Pancreas (tissue), 10 donors: ENCODE measurements around the gene LTO1. TPM values are rescaled to one million over a fixed set of nuclear protein-coding genes. Genes with fewer than 3 reads are reported as not detected.

Experiments used
- ATAC-seq, 4 donors: fragments of 200-7000 bp; cut with Tn5 transposase; one replicate each; pipeline versions ENCODE4 v1.8.0 to v1.9.1; 2020; ENCODE audit warnings: mild to moderate bottlenecking in 4 of 4, moderate library complexity in 4 of 4
- DNase-seq, 6 donors: peaks; one replicate each; pipeline ENCODE4 v3.0.0-alpha.2; 2020
- FAIRE-seq: peaks from 2 replicates; lab custom pipeline; 2012; peaks lifted over from hg19 to GRCh38; lab: Jason Lieb, UNC
- H3K27ac ChIP-seq, 4 donors: fragments of 200-600 bp; sonication (generic); 1 replicate in 3 of 4; 2 replicates in 1 of 4; pipeline versions ENCODE4 v1.5.0 to v1.8.0; 2020
- H3K27me3 ChIP-seq, 4 donors: fragments of 200-600 bp; one replicate each; pipeline ENCODE4 v1.8.0; 2021
- H3K36me3 ChIP-seq, 3 donors: fragments of 200-600 bp; sonication (generic) in 1 of 3; one replicate each; pipeline versions ENCODE4 v1.5.0 to v1.8.0; 2020 to 2021
- H3K4me1 ChIP-seq, 3 donors: fragments of 200-600 bp; one replicate each; pipeline ENCODE4 v1.8.0; 2021
- H3K4me3 ChIP-seq, 4 donors: fragments of 200-600 bp; sonication (generic) in 2 of 4; one replicate each; pipeline versions ENCODE4 v1.5.0 to v1.8.0; 2020 to 2021
- H3K9me3 ChIP-seq, 4 donors: fragments of 200-600 bp; one replicate each; pipeline ENCODE4 v1.8.0; 2021
- CTCF ChIP-seq, 4 donors: fragments of 200-600 bp; sonication (generic) in 3 of 4; IDR thresholded peaks; one replicate each; pipeline versions ENCODE4 v1.5.0 to v1.8.0; 2021; ENCODE audit warnings: antibody characterized with exemption in 4 of 4
- WGBS, 2 donors: extraction: QIAGEN DNeasy Blood & Tissue Kit; methylation state at CpG; one replicate each; pipeline ENCODE4 v1.1.7; 2013; 5-methylcytosine and 5-hydroxymethylcytosine counted together
- intact Hi-C, 3 donors: fragments of 100-400 bp; cut with DNase I; formaldehyde crosslinking; loops; one replicate each; pipeline versions ENCODE4 v1.11.1 to v1.14.2; 2022
- polyA plus RNA-seq, 2 donors: library from polyadenylated mRNA; stranded (reverse); fragments of 200-250 nt; gene quantifications; one replicate each; pipeline ENCODE4 v1.2.3, GENCODE V29; 2013
- total RNA-seq, 6 donors: library from RNA; stranded (reverse); fragmentation: NEBNext Ultra II Directional in 4 of 6; extraction: Animal tissue kit (Norgen Biotek cat#: 25700) in 4 of 6; gene quantifications; one replicate each; pipeline versions ENCODE4 v1.2.1 to v1.2.4, GENCODE V29; 2021 to 2023
- donor health status: healthy with polysubstance abuse.
- donor health status: DM: no; HTN: no; CAD: no; lungs with moderate emphysema.
- donor health status: DM: no; HTN: no; CAD: no.
- donor health status: control.
- donor health status: control.
- donor health status: Bipolar disorder and iron deficiency.
- donor health status: DM: yes; HTN: yes; CAD: no.
- donor health status: DM: no; HTN: no; CAD: no.
- donor health status: DM: no; HTN: no; CAD: no.
- donor health status: DM: yes; HTN: yes; CAD: no.

The LTO1 gene
- total and polyA plus RNA-seq, 8 donors = 7.7 to 27.8 (median 12.2) TPM

GRCh38 chr11:69646493-69647389 is 28.4 kb downstream of the LTO1 start:
- Histone ChIP-seq H3K9me3 (no peaks in the 10 kb centered on the region), H3K4me3 (no peak overlapping the region), H3K36me3 (peaks cover 0 to 6% (median 0%) of the 10 kb centered on the region in 3 donors), H3K4me1 (peaks cover 0 to 12% (median 10%) of the 10 kb centered on the region in 3 donors), H3K27me3 (no peaks in the 10 kb centered on the region), H3K27ac (peak overlapping the region in 3 of 4 donors; percentile 3 to 31 (median 18))
- no peak for ATAC-seq
- intact Hi-C loops = loop anchor here in 2 of 3 donors (5.0 kb wide), 3 partner anchors 354 to 549 kb away; partner anchors contain the start of gene MYEOV (in 1 of the 2)
- DNase-seq = peak in 2 of 6 donors; percentile 58 to 73
- FAIRE-seq = no peak
- TF ChIP-seq CTCF (IDR thresholded peaks at IDR 0.05) = no peak
- 73 to 75% methylated on average over 32 of the region's 32 CpGs for WGBS, 2 donors

- intact Hi-C loops = loop anchor here in 2 of 3 donors (5.0 kb wide), 3 partner anchors 354 to 549 kb away; partner anchors contain the start of gene MYEOV (in 1 of the 2)
- peak overlapping the region in 1 of 4 donors; percentile 69 for H3K4me3 ChIP-seq
- peaks cover 0 to 12% (median 10%) of the 10 kb centered on the region in 3 donors for H3K4me1 ChIP-seq
- no peaks in the 10 kb centered on the region for H3K9me3 ChIP-seq
- DNase-seq (peak in 4 of 6 donors; percentile 46 to 66 (median 56)), FAIRE-seq (no peak), ATAC-seq (peak in 1 of 4 donors; percentile 9)
- whole genome bisulfite sequencing, 2 donors = 55 to 61% methylated on average over 28 to 30 of the region's 30 CpGs
- peak overlapping the region in 3 of 4 donors; percentile 3 to 18 (median 9) for H3K27ac ChIP-seq
- no peaks in the 10 kb centered on the region for H3K27me3 ChIP-seq
- no peak for TF ChIP-seq CTCF (IDR thresholded peaks at IDR 0.05)
- H3K36me3 ChIP-seq = peaks cover 0 to 6% (median 0%) of the 10 kb centered on the region in 3 donors
These were observed 29.2 kb downstream of the LTO1 start for GRCh38 chr11:69645801-69646492.

- peak overlapping the region in 2 of 4 donors; percentile 69 to 84 for H3K4me3 ChIP-seq
- no peak for FAIRE-seq
- ATAC-seq = no peak
- peaks cover 0 to 6% (median 0%) of the 10 kb centered on the region in 3 donors for H3K36me3 ChIP-seq
- WGBS, 2 donors = 58 to 70% methylated on average over 20 of the region's 20 CpGs
- no peak for TF ChIP-seq CTCF (IDR thresholded peaks at IDR 0.05)
- peak in 2 of 6 donors; percentile 48 to 63 for DNase-seq
- H3K27me3 ChIP-seq = peaks cover 0 to 4% (median 0%) of the 10 kb centered on the region in 4 donors
- peak overlapping the region in 3 of 4 donors; percentile 5 to 16 (median 9) for H3K27ac ChIP-seq
- no peaks in the 10 kb centered on the region for H3K9me3 ChIP-seq
- intact Hi-C loops = loop anchor here in 2 of 3 donors (5.0 kb wide), 3 partner anchors 353 to 548 kb away; partner anchors contain the start of gene MYEOV (in 1 of the 2)
- H3K4me1 ChIP-seq = peaks cover 0 to 18% (median 10%) of the 10 kb centered on the region in 3 donors
These were observed 30.0 kb downstream of the LTO1 start for GRCh38 chr11:69644962-69645675.
